ENCODE results near the gene NECTIN2. TPM values are rescaled to one million over a fixed set of nuclear protein-coding genes. Genes with fewer than 3 reads are reported as not detected.
A peak's percentile ranks its signal among the peaks of the same experiment; 100 is the strongest.

Gene NECTIN2
- total RNA-seq, 1 donor from 2014 or later: 264 TPM

DNA sequence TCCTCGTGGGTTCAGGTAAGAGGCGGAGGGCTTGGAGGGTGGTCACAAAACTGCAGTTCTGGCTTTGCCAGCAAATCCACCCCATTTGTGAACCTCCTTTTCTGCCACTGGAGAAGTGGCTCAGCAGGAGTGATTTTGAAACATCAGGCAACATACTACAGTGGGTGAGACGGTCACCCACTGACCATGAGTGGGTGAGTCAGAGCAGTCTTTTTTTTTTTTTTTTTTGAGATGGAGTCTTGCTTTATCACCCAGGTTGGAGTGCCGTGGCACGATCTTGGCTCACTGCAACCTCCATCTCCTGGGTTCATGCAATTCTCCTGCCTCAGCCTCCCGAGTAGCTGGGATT, 47.9 kb downstream of the NECTIN2 start:
- H3K4me3 ChIP-seq (ENCODE audit: low read depth, low read length): no peak overlapping the region
- TF ChIP-seq CTCF (conservative IDR thresholded peaks at IDR 0.05; ENCODE audit: low read depth, low read length): no peak
- DNase-seq (ENCODE audit: low read depth): no peak

GRCh38 chr19:44894946-44895345, 48.8 kb downstream of the NECTIN2 start:
- no peak for DNase-seq (ENCODE audit: low read depth)
- H3K4me3 ChIP-seq (ENCODE audit: low read depth, low read length): no peak overlapping the region
- TF ChIP-seq CTCF (conservative IDR thresholded peaks at IDR 0.05; ENCODE audit: low read depth, low read length): no peak

- no peak overlapping the region for H3K4me3 ChIP-seq (ENCODE audit: low read depth, low read length)
- DNase-seq (ENCODE audit: low read depth): no peak
- TF ChIP-seq CTCF (conservative IDR thresholded peaks at IDR 0.05; ENCODE audit: low read depth, low read length): no peak
These were observed 51.7 kb downstream of the NECTIN2 start for GRCh38 chr19:44897835-44898234.

DNA sequence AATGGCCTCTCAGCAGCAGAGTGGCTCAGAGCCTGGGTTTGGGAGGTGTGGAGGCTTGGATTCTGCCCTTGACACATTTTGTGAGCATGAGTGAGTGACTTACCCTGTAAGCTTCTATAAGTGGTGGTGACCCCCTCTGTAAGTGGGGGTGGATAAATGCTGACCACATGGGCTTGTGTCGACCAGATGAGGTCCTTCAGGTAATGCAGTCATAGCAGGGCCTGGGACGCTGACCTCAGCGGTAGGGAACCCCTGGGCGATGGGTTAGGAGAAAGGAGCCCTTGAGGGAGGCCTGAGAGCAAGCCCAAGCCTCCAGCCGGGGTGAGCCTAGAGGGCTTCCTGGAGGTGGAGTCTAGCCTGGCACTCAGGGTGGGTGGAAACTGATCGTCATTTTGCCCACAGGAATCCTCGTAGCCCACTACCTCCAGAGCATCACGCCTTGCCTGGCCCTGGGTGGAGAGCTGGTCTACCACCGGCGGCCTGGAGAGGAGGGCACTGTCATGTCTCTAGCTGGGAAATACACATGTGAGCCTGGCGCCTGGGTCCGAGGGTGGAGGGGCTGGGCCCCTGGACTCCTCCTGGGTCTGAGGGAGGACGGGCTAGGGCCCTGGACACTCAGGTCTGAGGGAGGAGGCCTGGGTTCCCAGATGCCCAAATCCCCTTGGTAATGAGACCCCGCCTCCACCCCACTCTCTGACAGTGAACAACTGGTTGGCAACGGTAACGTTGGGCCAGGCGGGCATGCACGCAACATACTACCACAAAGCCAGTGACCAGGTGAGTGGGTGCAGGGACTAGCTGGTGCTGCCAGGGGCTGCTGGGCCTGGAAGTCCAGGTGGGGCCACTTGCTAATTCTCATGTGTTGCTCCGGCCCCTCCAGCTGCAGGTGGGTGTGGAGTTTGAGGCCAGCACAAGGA, 54.5 kb downstream of the NECTIN2 start:
- H3K4me3 ChIP-seq (ENCODE audit: low read depth, low read length): no peak overlapping the region
- TF ChIP-seq CTCF (conservative IDR thresholded peaks at IDR 0.05; ENCODE audit: low read depth, low read length): no peak
- no peak for DNase-seq (ENCODE audit: low read depth)

DNA sequence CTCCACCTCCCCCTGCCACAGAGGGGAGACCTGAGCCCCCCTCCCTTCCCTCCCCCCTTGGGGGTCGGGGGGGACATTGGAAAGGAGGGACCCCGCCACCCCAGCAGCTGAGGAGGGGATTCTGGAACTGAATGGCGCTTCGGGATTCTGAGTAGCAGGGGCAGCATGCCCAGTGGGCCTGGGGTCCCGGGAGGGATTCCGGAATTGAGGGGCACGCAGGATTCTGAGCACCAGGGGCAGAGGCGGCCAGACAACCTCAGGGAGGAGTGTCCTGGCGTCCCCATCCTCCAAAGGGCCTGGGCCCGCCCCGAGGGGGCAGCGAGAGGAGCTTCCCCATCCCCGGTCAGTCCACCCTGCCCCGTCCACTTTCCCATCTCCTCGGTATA, 57.1 kb downstream of the NECTIN2 start:
- DNase-seq (ENCODE audit: low read depth): no peak
- H3K4me3 ChIP-seq (ENCODE audit: low read depth, low read length): no peak overlapping the region
- TF ChIP-seq CTCF (conservative IDR thresholded peaks at IDR 0.05; ENCODE audit: low read depth, low read length): no peak

DNA sequence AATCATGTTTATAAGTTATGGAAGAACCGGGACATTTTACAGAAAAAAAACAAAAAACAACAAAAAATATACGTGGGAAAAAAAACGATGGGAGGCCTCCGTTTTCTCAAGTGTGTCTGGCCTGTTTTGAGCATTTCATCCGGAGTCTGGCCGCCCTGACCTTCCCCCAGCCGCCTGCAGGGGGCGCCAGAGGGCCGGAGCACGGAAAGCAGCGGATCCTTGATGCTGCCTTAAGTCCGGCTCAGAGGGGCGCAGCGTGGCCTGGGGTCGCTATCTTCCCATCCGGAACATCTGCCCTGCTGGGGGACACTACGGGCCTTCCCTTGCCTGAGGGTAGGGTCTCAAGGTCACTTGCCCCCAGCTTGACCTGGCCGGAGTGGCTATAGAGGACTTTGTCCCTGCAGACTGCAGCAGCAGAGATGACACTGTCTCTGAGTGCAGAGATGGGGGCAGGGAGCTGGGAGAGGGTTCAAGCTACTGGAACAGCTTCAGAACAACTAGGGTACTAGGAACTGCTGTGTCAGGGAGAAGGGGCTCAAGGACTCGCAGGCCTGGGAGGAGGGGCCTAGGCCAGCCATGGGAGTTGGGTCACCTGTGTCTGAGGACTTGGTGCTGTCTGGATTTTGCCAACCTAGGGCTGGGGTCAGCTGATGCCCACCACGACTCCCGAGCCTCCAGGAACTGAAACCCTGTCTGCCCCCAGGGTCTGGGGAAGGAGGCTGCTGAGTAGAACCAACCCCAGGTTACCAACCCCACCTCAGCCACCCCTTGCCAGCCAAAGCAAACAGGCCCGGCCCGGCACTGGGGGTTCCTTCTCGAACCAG, 57.7 kb downstream of the NECTIN2 start:
- peak; percentile 93 for TF ChIP-seq CTCF (conservative IDR thresholded peaks at IDR 0.05; ENCODE audit: low read depth, low read length)
- no peak overlapping the region for H3K4me3 ChIP-seq (ENCODE audit: low read depth, low read length)
- no peak for DNase-seq (ENCODE audit: low read depth)

Measured in epithelial cell of proximal tubule (primary cell).